Activated naive CD4-positive, alpha-beta T cell treated with anti-CD3 and anti-CD28 coated beads, Interleukin-2, amount 50 U/mL, for 24 hours (primary cell): ENCODE data around the gene KCNAB1.
"Not testable (repeated sequence)": the region's sequence is repeated elsewhere in the genome, so short reads cannot be mapped to it uniquely, and the experiment has no call there.

Experiments
- H3K27ac Mint-ChIP-seq: one replicate; pipeline ENCODE4 v1.8.0; 2021; ENCODE audit warnings: mild to moderate bottlenecking, mixed read lengths
- H3K27me3 Mint-ChIP-seq: one replicate; pipeline ENCODE4 v1.8.0; 2021; ENCODE audit warnings: mixed read lengths
- H3K36me3 Mint-ChIP-seq: one replicate; pipeline ENCODE4 v1.8.0; 2021; ENCODE audit warnings: mixed read lengths
- H3K4me1 Mint-ChIP-seq: one replicate; pipeline ENCODE4 v1.8.0; 2021; ENCODE audit warnings: mixed read lengths
- H3K4me3 Mint-ChIP-seq: one replicate; pipeline ENCODE4 v1.8.0; 2021; ENCODE audit warnings: mild to moderate bottlenecking, mixed read lengths
- H3K9me3 Mint-ChIP-seq: one replicate; pipeline ENCODE4 v1.8.0; 2021; ENCODE audit warnings: mixed read lengths

The KCNAB1 gene

DNA sequence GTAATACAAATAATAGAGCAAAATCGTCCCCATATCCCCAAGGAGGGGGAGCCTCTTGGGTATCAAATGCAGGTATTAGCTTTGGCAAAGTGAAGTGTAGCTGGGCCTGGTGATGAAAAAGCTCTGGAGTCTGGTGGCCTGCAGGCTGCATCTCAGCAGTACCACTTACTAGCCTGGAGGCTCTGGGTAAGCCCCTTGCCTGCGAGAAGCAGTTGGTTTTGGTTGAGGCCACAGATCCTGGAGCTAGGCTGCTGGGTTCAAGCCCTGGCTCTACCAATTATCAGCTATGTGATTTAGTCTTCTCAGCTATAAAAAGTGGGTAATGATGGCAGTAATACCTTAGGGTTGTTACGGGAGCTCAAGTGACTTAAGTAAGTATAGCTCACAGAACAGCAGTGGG lies 6.1 kb downstream of the KCNAB1 start:
- Mint-ChIP-seq H3K4me3 (no peak overlapping the region), H3K36me3 (no peaks in the 10 kb centered on the region), H3K4me1 (no peaks in the 10 kb centered on the region), H3K9me3 (no peaks in the 10 kb centered on the region), H3K27ac (no peak overlapping the region), H3K27me3 (no peaks in the 10 kb centered on the region)

DNA sequence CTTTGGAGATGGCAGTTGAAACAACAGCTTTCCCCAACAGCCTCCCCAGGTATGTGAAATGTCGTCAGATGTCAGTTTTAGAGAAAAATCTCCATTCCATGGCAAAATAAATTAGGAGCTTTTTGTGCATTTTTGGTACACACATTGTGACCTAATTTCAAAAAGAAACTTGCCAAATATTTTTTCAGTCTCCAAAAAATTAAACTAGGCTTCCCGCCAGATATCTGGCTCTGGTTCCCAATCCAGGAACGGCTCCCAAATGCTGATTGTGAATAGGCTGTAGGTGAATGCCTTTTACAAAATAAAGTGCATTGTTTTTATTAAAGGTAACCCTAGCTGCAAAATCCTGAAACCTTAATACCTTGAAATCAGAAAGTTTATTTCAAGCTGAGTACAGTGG lies 10.9 kb downstream of the KCNAB1 start:
- Mint-ChIP-seq H3K27me3 (peaks cover 3% of the 10 kb centered on the region), H3K36me3 (no peaks in the 10 kb centered on the region), H3K4me1 (peaks cover under 1% of the 10 kb centered on the region), H3K4me3 (no peak overlapping the region), H3K9me3 (no peaks in the 10 kb centered on the region), H3K27ac (no peak overlapping the region)

GRCh38 chr3:156131799-156132198 lies 11.4 kb downstream of the KCNAB1 start:
- Mint-ChIP-seq H3K27me3 (peaks cover 5% of the 10 kb centered on the region), H3K4me3 (no peak overlapping the region), H3K36me3 (no peaks in the 10 kb centered on the region), H3K4me1 (peaks cover 5% of the 10 kb centered on the region), H3K9me3 (no peaks in the 10 kb centered on the region), H3K27ac (no peak overlapping the region)

GRCh38 chr3:156132313-156132712 lies 11.9 kb downstream of the KCNAB1 start:
- peaks cover 5% of the 10 kb centered on the region for H3K4me1 Mint-ChIP-seq
- H3K27me3 Mint-ChIP-seq: peaks cover 5% of the 10 kb centered on the region
- H3K4me3 Mint-ChIP-seq: no peak overlapping the region
- H3K9me3 Mint-ChIP-seq: no peaks in the 10 kb centered on the region
- no peak overlapping the region for H3K27ac Mint-ChIP-seq
- H3K36me3 Mint-ChIP-seq: no peaks in the 10 kb centered on the region

- Mint-ChIP-seq H3K4me3 (no peak overlapping the region), H3K27ac (no peak overlapping the region), H3K27me3 (peaks cover 8% of the 10 kb centered on the region), H3K4me1 (peaks cover 5% of the 10 kb centered on the region), H3K36me3 (no peaks in the 10 kb centered on the region), H3K9me3 (no peaks in the 10 kb centered on the region)
Measured at GRCh38 chr3:156133076-156133475, 12.7 kb downstream of the KCNAB1 start.

DNA sequence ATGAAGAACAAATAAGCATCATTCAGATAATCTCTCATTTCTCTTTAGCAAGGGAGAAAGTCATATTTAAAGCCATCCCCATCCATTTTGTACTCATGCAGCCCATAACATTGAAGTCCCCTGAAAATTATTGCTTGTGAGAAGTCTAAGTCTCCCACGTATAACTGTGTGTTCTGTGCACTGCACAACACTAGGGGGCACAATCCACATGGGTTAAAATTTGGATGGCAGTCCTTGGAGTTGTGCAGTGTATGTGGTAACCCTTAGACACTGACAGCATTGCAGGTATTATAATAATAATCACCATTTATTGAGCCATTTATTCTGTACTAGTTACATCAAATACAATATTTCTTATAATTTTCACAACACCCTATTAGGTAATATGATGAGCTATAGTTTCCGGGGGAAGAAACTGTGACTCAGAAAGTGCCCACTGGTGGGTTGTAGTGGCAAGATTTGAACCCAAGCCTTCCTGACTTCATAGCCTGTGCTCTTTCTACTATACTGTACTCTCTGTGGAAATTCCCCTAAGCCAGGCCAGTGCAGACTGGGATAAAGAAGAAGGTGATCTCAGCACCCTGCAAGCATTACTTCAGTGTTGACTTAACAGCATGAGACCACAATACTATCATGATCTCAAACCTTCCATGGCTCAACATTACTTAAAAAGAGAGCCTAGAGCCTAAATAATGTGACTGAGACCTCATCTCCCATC lies 15.7 kb downstream of the KCNAB1 start:
- Mint-ChIP-seq H3K27me3 (peaks cover 9% of the 10 kb centered on the region), H3K27ac (no peak overlapping the region), H3K4me1 (peaks cover 5% of the 10 kb centered on the region), H3K4me3 (no peak overlapping the region), H3K9me3 (no peaks in the 10 kb centered on the region), H3K36me3 (no peaks in the 10 kb centered on the region)

DNA sequence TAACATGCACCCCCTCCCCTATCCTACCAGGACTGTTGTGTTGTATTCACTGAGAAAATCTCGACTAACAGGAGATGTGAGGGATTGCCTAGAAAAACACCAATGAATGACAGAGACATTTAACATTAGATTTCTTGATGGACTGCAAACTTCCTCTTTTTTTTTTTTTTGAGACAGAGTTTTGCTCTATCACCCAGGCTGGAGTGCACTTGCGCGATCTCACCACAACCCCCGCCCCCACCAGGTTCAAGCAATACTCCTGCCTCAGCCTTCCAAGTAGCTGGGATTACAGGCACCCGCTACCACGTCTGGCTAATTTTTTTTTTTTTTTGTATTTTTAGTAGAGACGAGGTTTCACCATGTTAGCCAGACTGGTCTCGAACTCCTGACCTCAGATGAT lies 17.0 kb downstream of the KCNAB1 start:
- not testable (repeated sequence) for H3K4me1 Mint-ChIP-seq, H3K9me3 Mint-ChIP-seq, H3K27ac Mint-ChIP-seq, H3K4me3 Mint-ChIP-seq, H3K36me3 Mint-ChIP-seq
- peaks cover 12% of the 10 kb centered on the region for H3K27me3 Mint-ChIP-seq

DNA sequence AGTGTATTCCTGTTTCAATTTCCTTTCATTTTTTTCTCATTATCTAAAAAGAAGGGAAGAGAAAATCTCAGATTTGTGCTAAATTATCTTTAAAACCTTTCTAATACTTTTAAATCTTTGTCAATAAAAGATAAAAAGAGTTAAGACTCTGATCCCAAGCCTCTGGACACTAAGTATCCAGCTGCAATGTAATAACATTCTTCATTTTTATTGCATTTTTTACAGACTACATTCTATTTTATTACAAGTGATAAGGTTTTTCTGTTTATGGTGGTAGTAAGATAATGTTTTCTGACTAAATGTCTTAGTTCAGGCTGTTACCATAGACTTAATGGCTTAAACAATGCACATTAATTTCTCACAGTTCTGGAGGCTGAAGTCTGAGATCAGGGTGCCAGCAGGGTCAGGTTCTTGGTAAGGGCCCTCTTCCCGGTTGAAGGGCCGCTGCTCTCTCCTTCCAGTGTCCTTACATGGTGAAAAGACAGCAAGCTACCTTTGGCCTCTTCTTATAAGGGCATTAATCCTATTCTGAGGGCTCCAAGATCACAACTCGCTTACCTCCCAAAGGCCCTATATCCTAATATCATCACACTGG lies 19.7 kb downstream of the KCNAB1 start:
- no peak overlapping the region for H3K4me3 Mint-ChIP-seq
- H3K27me3 Mint-ChIP-seq: peaks cover 19% of the 10 kb centered on the region
- H3K4me1 Mint-ChIP-seq: peaks cover 5% of the 10 kb centered on the region

DNA sequence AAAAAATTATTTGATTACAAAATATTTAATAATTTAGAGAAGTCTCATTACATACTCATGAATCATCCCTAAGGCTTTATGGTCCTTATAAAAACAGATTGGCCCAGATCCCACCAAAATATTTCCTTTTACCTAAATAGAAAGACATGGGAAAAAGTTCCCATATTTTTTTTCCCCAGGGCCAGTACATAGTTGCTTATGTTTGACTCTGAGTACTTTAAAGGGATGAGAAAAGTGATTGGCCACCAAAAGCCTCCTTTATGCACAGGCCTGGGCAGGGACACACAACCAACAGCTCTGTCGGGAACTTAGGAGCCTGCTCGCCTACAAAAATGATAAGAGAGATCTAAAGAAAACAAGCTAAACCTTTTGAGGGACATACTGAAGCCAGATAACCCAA lies 22.3 kb downstream of the KCNAB1 start:
- H3K27me3 Mint-ChIP-seq: peaks cover 16% of the 10 kb centered on the region
- no peak overlapping the region for H3K4me3 Mint-ChIP-seq

More for the DNA sequence above, 19.7 kb downstream of the KCNAB1 start:
- H3K36me3 Mint-ChIP-seq: no peaks in the 10 kb centered on the region
- H3K9me3 Mint-ChIP-seq: no peaks in the 10 kb centered on the region
- H3K27ac Mint-ChIP-seq: no peak overlapping the region

DNA sequence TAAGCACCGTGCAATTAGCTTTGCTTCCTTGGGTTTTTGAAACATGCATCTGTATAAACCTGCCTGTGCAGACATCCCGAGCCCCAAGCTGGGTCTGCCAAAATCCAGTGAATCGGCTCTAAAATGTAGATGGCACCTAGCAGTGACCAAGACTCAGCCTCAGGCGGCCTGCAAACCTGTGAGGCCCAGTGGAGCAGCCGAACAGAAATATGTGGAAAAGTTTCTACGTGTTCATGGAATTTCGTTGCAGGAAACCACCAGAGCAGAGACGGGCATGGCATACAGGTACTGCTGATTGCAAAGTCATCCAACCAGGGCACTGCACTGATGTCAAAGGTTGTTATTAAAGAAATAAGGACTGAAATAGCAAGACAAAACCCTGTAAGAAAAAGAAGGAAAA lies 22.8 kb downstream of the KCNAB1 start:
- H3K4me3 Mint-ChIP-seq: no peak overlapping the region
- H3K36me3 Mint-ChIP-seq: no peaks in the 10 kb centered on the region
- H3K27me3 Mint-ChIP-seq: peaks cover 13% of the 10 kb centered on the region
- no peak overlapping the region for H3K27ac Mint-ChIP-seq
- no peaks in the 10 kb centered on the region for H3K9me3 Mint-ChIP-seq
- no peaks in the 10 kb centered on the region for H3K4me1 Mint-ChIP-seq

More for the DNA sequence above, 22.3 kb downstream of the KCNAB1 start:
- no peak overlapping the region for H3K27ac Mint-ChIP-seq
- no peaks in the 10 kb centered on the region for H3K36me3 Mint-ChIP-seq
- no peaks in the 10 kb centered on the region for H3K4me1 Mint-ChIP-seq
- no peaks in the 10 kb centered on the region for H3K9me3 Mint-ChIP-seq

GRCh38 chr3:156144060-156144459 lies 23.7 kb downstream of the KCNAB1 start:
- H3K4me3 Mint-ChIP-seq: no peak overlapping the region

DNA sequence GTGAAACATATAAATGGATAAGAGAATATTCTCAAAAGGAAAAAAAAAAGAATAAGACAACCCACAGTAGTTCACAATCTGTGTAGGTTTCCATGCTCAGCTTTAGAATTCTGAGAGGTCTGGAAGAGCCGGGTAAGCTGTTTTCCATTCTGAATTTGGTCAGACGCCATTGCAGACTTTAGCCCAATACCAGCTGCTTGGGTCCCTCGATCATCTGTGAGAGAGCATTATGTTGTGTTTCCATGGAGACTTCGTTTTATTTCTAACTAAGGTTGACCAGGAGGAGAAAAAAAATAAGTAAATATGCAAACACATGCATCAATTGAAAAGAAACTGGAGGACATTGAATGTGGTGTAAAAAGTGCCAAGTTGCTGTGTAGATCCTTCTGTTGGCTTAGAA lies 25.5 kb downstream of the KCNAB1 start:
- H3K4me1 Mint-ChIP-seq: no peaks in the 10 kb centered on the region
- H3K9me3 Mint-ChIP-seq: no peaks in the 10 kb centered on the region
- H3K27me3 Mint-ChIP-seq: peaks cover 12% of the 10 kb centered on the region
- no peaks in the 10 kb centered on the region for H3K36me3 Mint-ChIP-seq
- no peak overlapping the region for H3K4me3 Mint-ChIP-seq
- no peak overlapping the region for H3K27ac Mint-ChIP-seq

More at GRCh38 chr3:156144060-156144459, 23.7 kb downstream of the KCNAB1 start:
- Mint-ChIP-seq H3K4me1 (no peaks in the 10 kb centered on the region), H3K9me3 (no peaks in the 10 kb centered on the region), H3K36me3 (no peaks in the 10 kb centered on the region), H3K27me3 (peaks cover 13% of the 10 kb centered on the region), H3K27ac (no peak overlapping the region)

DNA sequence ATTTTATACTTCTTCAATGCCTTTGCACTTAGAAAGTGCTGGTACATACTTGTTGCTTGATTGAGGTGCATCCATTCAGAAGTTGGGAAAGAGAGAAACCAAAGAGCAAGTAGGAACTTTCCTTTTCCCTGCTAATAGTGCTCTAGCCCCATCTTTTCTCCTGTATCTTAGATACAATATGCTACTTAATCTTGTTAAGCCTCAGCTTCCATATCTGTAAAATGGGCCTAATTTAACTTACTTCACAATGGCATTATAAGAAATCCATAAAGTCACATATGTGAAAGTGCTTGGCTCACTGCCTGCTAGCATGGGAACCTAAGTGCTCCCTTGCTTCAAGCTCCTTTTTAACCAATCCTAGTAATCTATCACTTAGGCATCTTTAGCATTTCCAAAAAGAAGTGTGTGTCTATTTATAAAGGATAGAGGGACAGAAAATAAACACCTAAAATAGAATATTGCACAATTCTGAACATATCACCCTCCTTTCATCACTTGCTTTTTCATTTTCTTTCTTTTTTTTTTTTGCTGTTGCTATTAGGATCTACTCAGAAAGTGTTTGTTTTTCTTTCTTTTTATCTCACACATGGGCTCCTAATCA lies 28.1 kb downstream of the KCNAB1 start:
- no peak overlapping the region for H3K4me3 Mint-ChIP-seq
- peaks cover 8% of the 10 kb centered on the region for H3K27me3 Mint-ChIP-seq

DNA sequence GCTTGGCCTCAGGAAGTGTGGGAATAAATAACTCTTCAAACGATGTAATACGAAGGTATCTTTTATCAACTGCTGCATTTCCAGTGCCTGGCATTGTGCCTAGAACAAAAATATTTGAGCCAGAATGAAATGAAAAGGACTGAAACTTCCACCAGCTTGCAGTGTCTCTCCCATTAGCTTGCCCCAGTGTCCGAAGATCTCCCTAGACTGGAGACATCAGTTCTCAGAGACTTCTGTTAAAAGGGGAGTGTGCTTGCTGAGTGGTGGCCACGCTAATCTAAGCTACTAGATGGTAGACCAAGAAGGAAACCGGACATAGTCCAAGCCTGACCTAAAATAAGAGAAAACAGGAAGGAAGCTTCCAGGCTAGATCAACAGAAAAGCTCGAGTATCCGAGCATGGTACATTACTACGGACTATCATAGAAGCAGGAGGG lies 28.6 kb downstream of the KCNAB1 start:
- Mint-ChIP-seq H3K9me3 (no peaks in the 10 kb centered on the region), H3K4me1 (no peaks in the 10 kb centered on the region), H3K36me3 (no peaks in the 10 kb centered on the region), H3K4me3 (no peak overlapping the region), H3K27me3 (peaks cover 8% of the 10 kb centered on the region), H3K27ac (no peak overlapping the region)

More for the DNA sequence above, 28.1 kb downstream of the KCNAB1 start:
- H3K36me3 Mint-ChIP-seq: no peaks in the 10 kb centered on the region
- H3K4me1 Mint-ChIP-seq: no peaks in the 10 kb centered on the region
- H3K27ac Mint-ChIP-seq: no peak overlapping the region
- H3K9me3 Mint-ChIP-seq: no peaks in the 10 kb centered on the region

DNA sequence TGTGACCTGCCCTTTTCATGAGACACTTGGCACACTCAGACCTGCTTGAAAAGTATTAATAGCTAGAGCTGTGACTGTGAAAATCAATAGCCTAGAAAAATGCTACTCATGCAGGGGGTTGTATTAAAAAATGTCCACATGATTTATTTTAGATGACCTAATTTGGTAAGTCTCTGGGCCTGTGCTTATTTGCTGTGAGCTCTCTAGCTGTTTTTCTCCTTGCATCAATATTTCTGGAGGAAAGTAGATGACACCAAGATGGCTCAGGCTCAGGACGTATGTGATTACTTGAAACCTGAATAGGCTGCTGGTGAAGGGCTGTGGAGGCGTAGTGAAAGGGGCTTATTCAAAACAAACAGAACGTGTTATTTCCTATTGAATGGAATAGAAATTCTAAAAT lies 29.5 kb downstream of the KCNAB1 start:
- Mint-ChIP-seq H3K27ac (no peak overlapping the region), H3K36me3 (no peaks in the 10 kb centered on the region), H3K9me3 (no peaks in the 10 kb centered on the region), H3K4me1 (no peaks in the 10 kb centered on the region), H3K4me3 (no peak overlapping the region), H3K27me3 (peaks cover 1% of the 10 kb centered on the region)

GRCh38 chr3:156150434-156151066 lies 30.2 kb downstream of the KCNAB1 start:
- Mint-ChIP-seq H3K36me3 (no peaks in the 10 kb centered on the region), H3K27me3 (peaks cover 1% of the 10 kb centered on the region), H3K4me1 (no peaks in the 10 kb centered on the region), H3K9me3 (no peaks in the 10 kb centered on the region), H3K4me3 (no peak overlapping the region), H3K27ac (no peak overlapping the region)
